IPS DF 19.7 (cell line): Measurements from ENCODE around the gene SP4.
A peak's percentile ranks its signal among the peaks of the same experiment; 100 is the strongest.

Experiments
- DNase-seq: peaks from one replicate; pipeline ENCODE4 v3.0.0-alpha.2; 2013; ENCODE audit warnings: low read depth, low spot score

SP4 gene

GRCh38 chr7:21443149-21443841 lies 15.4 kb downstream of the SP4 start:
- DNase-seq: no peak

- DNase-seq: no peak
Observed at GRCh38 chr7:21448974-21449373, 21.1 kb downstream of the SP4 start.

GRCh38 chr7:21450076-21450475 lies 22.2 kb downstream of the SP4 start:
- DNase-seq: no peak

GRCh38 chr7:21450941-21451340 lies 23.1 kb downstream of the SP4 start:
- no peak for DNase-seq

- no peak for DNase-seq
Observed at GRCh38 chr7:21454182-21454581, 26.3 kb downstream of the SP4 start.

GRCh38 chr7:21454906-21455305 lies 27.0 kb downstream of the SP4 start:
- DNase-seq: no peak

- no peak for DNase-seq
Observed at GRCh38 chr7:21461282-21461681, 33.4 kb downstream of the SP4 start.

GRCh38 chr7:21462081-21462480 lies 34.2 kb downstream of the SP4 start:
- no peak for DNase-seq

- no peak for DNase-seq
Observed at GRCh38 chr7:21463524-21463923, 35.6 kb downstream of the SP4 start.

- DNase-seq: no peak
Observed at GRCh38 chr7:21468969-21469368, 41.1 kb downstream of the SP4 start.

- DNase-seq: no peak
Observed at GRCh38 chr7:21469894-21470293, 42.0 kb downstream of the SP4 start.

GRCh38 chr7:21472029-21472428 lies 44.1 kb downstream of the SP4 start:
- DNase-seq: no peak

- DNase-seq: no peak
Observed at GRCh38 chr7:21476429-21476828, 48.5 kb downstream of the SP4 start.

- peak; percentile 50 for DNase-seq
Observed at GRCh38 chr7:21480693-21481403, 53.0 kb downstream of the SP4 start.

GRCh38 chr7:21486511-21486910 lies 58.6 kb downstream of the SP4 start:
- DNase-seq: no peak

- no peak for DNase-seq
Observed at GRCh38 chr7:21495731-21496130, 67.8 kb downstream of the SP4 start.

- no peak for DNase-seq
Observed at GRCh38 chr7:21497072-21497471, 69.2 kb downstream of the SP4 start.

- no peak for DNase-seq
Observed at GRCh38 chr7:21500117-21500832, 72.4 kb downstream of the SP4 start.

GRCh38 chr7:21504021-21504420 lies 76.1 kb downstream of the SP4 start:
- DNase-seq: no peak

GRCh38 chr7:21507627-21508343 lies 79.9 kb downstream of the SP4 start:
- peak; percentile 28 for DNase-seq

GRCh38 chr7:21508538-21508937 lies 80.7 kb downstream of the SP4 start:
- no peak for DNase-seq

GRCh38 chr7:21514062-21514461 lies 86.2 kb downstream of the SP4 start:
- no peak for DNase-seq
